Stimulated activated memory B cell treated with anti-CD40 and anti-IgM and Interleukin-4, amounts not matched to agents 10 μg/mL and 1 μg/mL and 100 μg/mL, for 72 hours (primary cell): Measurements from ENCODE around the gene HIP1R.
A peak's percentile ranks its signal among the peaks of the same experiment; 100 is the strongest.
"Not testable (repeated sequence)": the region's sequence is repeated elsewhere in the genome, so short reads cannot be mapped to it uniquely, and the experiment has no call there.

Experiments used
- ATAC-seq: fragments of 150-1000 bp; cut with Tn5 transposase; 2 replicates; pipeline ENCODE4 v1.10.0; 2021
- H3K27ac Mint-ChIP-seq: one replicate; pipeline ENCODE4 v1.8.0; 2022; ENCODE audit warnings: mild to moderate bottlenecking, mixed read lengths
- H3K27me3 Mint-ChIP-seq: one replicate; pipeline ENCODE4 v1.8.0; 2022; ENCODE audit warnings: mixed read lengths
- H3K36me3 Mint-ChIP-seq: one replicate; pipeline ENCODE4 v1.8.0; 2022; ENCODE audit warnings: mixed read lengths
- H3K4me1 Mint-ChIP-seq: one replicate; pipeline ENCODE4 v1.8.0; 2022; ENCODE audit warnings: mixed read lengths
- H3K4me3 Mint-ChIP-seq: one replicate; pipeline ENCODE4 v1.8.0; 2022; ENCODE audit warnings: mild to moderate bottlenecking, moderate library complexity, mixed read lengths
- H3K9me3 Mint-ChIP-seq: one replicate; pipeline ENCODE4 v1.8.0; 2022; ENCODE audit warnings: mixed read lengths

The HIP1R gene

DNA sequence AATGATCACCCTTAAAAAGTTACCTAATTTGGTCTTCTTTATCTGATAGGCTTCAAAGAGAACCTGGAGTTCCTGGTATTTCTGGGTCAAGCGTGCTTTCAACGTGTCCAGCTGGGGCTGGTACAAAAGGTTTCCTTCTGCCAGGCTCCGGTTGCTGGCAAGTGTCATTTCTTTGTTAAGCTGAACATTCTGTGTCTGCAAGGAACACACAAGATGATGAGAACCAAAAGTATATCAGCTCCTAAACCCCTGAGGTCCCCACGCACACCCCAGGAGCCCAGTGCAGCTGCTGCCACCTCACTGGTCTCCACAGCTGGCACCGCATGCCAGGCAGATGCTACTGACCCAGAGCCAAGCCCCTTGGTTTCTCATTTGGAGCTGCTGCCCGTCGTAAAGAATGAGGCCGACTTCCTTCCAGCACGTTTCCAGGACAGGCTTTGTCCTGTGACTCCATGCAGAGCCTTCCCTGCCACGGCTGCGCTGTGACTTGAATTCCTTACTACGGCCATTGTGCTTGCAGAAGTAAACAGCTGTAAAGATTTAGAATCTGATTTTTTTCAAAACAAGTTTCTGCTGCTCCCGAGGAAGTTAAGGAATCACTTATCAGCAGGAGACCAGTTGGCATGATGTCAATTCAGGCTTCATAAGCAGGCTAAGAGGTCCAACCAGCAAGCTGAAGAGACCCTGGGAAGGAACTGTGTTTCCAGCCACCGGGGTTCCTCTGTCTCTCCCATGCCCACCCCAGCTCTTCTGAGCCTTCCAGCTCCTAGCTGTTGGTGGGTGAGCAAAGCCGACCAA lies 35.8 kb downstream of the HIP1R start:
- Mint-ChIP-seq H3K4me3 (peak overlapping the region; percentile 69), H3K4me1 (peaks cover 81% of the 10 kb centered on the region), H3K27ac (peak overlapping the region; percentile 73), H3K36me3 (peaks cover 42% of the 10 kb centered on the region), H3K27me3 (no peaks in the 10 kb centered on the region), H3K9me3 (no peaks in the 10 kb centered on the region)
- ATAC-seq: no peak

DNA sequence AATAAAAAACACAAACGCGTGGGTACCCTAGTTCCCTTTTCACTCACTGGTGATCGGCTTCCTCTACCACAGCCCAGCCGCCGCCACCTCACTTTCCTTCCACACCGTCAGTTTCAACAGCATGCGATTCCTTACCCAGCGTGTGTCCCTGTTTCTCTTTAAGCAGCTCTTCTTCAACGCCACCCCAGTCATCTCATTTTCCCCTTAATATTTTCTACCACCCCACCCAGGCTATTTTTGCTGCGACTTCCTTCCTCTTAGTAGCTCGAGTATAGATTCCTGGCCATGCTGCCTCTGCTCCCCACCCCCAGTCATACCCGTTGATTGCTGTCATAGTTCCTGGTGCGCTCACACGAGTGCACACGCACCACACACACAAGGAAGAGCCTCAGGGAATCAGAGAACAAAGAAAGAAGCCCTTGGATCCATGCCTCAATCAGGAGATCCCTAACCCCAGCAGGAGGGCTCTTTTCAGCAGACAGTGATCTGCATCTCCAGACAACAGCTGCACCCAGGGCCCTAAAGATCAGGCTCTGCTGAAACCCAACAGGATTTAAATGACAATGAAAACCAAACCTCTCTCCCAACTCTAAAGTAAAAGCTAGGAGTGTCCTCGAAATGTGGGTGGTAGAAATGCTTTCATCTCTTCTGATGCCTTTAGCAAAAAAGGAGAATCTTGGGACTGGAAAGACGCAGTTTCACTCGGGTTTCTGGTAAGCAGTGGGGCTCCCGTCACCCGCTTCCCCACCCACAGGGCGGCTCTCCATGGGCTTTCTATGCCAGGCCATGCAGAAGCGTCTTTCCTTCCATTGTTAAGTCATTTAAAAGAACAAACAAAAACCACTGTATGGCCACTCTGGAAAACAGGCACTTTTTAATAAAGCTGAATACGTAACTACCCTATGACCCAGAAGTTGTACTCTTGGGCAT lies 36.9 kb downstream of the HIP1R start:
- H3K27me3 Mint-ChIP-seq: no peaks in the 10 kb centered on the region
- H3K4me1 Mint-ChIP-seq: peaks cover 87% of the 10 kb centered on the region
- peak overlapping the region; percentile 69 for H3K4me3 Mint-ChIP-seq
- peaks cover 34% of the 10 kb centered on the region for H3K36me3 Mint-ChIP-seq
- H3K27ac Mint-ChIP-seq: peak overlapping the region; percentile 73
- H3K9me3 Mint-ChIP-seq: no peaks in the 10 kb centered on the region
- peak; percentile 90 for ATAC-seq

DNA sequence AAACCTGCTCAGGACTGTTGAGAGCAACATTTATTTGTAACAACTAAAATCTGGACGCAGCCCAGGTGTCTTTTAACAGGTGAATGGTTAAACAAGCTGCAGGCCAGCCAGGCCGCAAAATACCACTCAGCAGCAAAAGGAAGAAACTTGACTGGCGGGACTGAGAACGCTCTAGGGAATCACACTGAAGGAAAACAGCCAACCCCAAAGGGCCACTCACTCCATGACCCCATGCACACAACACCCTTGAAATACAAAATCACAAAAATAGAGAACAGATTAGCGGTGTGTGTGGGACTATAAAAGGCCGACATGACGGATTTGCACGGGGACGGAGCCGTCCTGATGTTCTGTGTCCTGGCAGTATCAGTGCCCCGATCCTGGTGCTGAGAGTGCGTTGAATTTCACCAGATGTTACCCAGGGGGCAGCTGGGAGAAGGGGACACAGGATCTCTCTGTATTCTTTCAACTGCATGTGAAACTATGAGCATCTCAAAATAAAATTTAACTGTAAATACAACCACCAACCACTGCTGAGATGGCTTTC lies 37.6 kb downstream of the HIP1R start:
- peak overlapping the region; percentile 73 for H3K27ac Mint-ChIP-seq
- H3K9me3 Mint-ChIP-seq: no peaks in the 10 kb centered on the region
- peaks cover 94% of the 10 kb centered on the region for H3K4me1 Mint-ChIP-seq
- H3K4me3 Mint-ChIP-seq: no peak overlapping the region
- no peak for ATAC-seq
- H3K36me3 Mint-ChIP-seq: peaks cover 35% of the 10 kb centered on the region
- no peaks in the 10 kb centered on the region for H3K27me3 Mint-ChIP-seq

DNA sequence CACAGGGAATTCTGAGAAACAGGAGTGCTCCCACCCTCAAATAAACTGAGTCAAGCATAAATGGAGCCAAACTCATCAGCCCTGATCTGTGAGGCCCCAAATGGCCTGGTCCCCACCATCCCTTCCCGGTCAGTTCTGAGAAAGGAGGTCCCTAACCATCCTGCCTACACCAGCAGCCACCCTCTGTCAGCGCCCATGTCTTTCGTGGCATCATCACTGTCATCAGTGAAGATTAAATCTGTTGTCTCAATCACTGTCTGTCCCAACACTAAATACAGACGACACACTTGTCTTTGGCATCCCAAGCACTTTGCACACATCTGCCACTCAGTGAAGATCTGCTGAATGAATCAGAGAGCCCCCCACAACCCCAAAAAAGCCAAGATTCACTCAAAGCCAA lies 38.3 kb downstream of the HIP1R start:
- H3K27me3 Mint-ChIP-seq: no peaks in the 10 kb centered on the region
- H3K4me3 Mint-ChIP-seq: no peak overlapping the region
- H3K27ac Mint-ChIP-seq: peak overlapping the region; percentile 73
- H3K9me3 Mint-ChIP-seq: no peaks in the 10 kb centered on the region
- peaks cover 30% of the 10 kb centered on the region for H3K36me3 Mint-ChIP-seq
- ATAC-seq: no peak
- peaks cover 95% of the 10 kb centered on the region for H3K4me1 Mint-ChIP-seq

DNA sequence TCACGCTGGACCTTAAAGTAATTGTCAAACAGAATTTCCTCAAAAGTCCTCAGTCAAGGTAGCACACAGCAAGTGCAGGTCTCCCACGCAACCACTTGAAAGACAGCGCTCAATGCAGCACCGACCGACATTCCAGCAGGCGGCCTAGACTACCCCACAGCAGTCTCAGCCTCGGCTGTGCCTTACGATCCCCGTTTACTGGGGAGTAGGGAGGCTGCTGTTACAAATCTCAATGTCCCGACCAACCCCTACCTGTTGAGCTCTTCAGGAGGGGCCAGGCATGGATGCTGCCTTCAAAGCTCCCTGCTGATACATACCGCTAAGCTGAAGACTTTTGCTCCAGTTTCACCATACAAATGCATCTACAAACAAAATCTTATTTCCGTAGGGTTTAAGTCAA lies 38.8 kb downstream of the HIP1R start:
- no peak for ATAC-seq
- Mint-ChIP-seq H3K36me3 (peaks cover 25% of the 10 kb centered on the region), H3K4me3 (no peak overlapping the region)

DNA sequence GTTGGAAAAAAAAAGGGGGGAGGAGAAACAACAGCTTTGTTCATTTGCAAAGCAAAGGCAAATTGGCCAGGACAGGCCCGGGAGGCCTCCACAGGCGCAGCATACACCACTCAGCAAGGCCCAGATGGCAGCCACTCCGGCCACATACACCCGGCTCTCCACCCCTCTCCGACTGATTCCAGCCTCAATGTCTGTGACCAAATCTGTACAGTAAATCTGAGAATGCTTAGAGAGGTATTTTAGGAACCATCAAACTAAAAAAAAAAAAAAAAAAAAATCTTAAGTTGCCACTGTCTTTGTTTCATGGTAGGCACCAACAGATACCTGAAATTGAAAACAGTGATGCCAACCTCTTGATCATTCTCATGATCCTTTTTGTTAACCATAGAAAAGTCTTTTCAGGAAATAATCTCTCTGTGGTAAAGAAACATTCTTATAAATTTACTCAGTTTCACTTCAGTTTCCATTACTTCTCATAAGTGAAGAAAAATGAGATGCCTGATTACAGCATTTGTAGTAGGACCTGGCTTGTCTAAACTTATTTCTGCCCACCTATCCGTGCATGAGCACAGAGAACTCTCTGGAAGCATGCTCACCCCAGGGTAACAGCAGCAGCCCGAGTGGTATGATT lies 40.4 kb downstream of the HIP1R start:
- no peaks in the 10 kb centered on the region for H3K9me3 Mint-ChIP-seq
- peaks cover 14% of the 10 kb centered on the region for H3K36me3 Mint-ChIP-seq
- no peaks in the 10 kb centered on the region for H3K27me3 Mint-ChIP-seq
- peak; percentile 64 for ATAC-seq
- peak overlapping the region; percentile 77 for H3K27ac Mint-ChIP-seq
- H3K4me1 Mint-ChIP-seq: peaks cover 95% of the 10 kb centered on the region
- peak overlapping the region; percentile 39 for H3K4me3 Mint-ChIP-seq

More for the DNA sequence above, 38.8 kb downstream of the HIP1R start:
- no peaks in the 10 kb centered on the region for H3K27me3 Mint-ChIP-seq
- H3K4me1 Mint-ChIP-seq: peaks cover 95% of the 10 kb centered on the region
- H3K9me3 Mint-ChIP-seq: no peaks in the 10 kb centered on the region
- H3K27ac Mint-ChIP-seq: no peak overlapping the region

DNA sequence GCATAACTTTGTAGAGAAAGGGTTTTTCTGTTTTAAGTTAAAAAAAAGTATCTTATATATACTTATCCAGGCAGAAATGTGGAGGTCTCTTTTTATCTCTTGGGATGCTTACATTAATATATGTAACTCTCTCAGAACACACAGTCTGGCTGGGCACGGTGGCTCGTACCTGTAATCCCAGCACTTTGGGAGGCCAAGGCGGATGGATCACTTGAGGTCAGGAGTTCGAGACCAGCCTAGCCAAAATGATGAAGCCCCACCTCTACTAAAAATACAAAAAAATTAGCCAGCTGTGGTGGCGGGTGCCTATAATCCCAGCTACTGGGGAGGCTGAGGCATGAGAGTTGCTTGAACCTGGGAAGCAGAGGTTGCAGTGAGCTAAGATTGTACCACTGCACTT lies 41.0 kb downstream of the HIP1R start:
- H3K4me3 Mint-ChIP-seq, H3K9me3 Mint-ChIP-seq, H3K27me3 Mint-ChIP-seq, ATAC-seq: not testable (repeated sequence)
- H3K36me3 Mint-ChIP-seq: peaks cover 14% of the 10 kb centered on the region
- H3K4me1 Mint-ChIP-seq: peaks cover 95% of the 10 kb centered on the region
- peak overlapping the region; percentile 77 for H3K27ac Mint-ChIP-seq

DNA sequence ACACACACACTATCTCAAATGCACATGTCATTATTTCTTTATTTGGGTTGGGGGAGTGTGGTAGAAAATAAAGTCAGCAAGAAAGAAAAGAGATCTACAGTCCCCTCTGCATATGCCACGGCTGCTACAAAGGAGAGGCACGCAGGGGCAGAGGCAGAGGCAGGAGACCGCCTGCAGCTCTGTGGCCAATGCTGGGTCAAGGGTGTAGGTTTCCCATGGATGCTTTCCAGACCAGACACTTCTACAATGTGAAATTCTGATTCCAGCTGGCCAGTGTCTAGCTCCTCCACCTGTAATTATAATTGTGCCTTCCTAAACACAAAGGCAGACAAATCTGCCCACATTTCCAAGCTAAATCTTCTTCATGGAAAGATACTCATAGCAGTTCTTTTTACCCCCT lies 41.5 kb downstream of the HIP1R start:
- ATAC-seq: no peak
- H3K9me3 Mint-ChIP-seq: no peaks in the 10 kb centered on the region
- peaks cover 14% of the 10 kb centered on the region for H3K36me3 Mint-ChIP-seq
- peaks cover 95% of the 10 kb centered on the region for H3K4me1 Mint-ChIP-seq
- no peak overlapping the region for H3K27ac Mint-ChIP-seq
- no peaks in the 10 kb centered on the region for H3K27me3 Mint-ChIP-seq
- no peak overlapping the region for H3K4me3 Mint-ChIP-seq

- Mint-ChIP-seq H3K27me3 (no peaks in the 10 kb centered on the region), H3K36me3 (peaks cover 20% of the 10 kb centered on the region), H3K4me1 (peaks cover 95% of the 10 kb centered on the region), H3K9me3 (no peaks in the 10 kb centered on the region), H3K4me3 (no peak overlapping the region), H3K27ac (peak overlapping the region; percentile 13)
- ATAC-seq: no peak
Observed at GRCh38 chr12:122878780-122879612, 43.7 kb downstream of the HIP1R start.

DNA sequence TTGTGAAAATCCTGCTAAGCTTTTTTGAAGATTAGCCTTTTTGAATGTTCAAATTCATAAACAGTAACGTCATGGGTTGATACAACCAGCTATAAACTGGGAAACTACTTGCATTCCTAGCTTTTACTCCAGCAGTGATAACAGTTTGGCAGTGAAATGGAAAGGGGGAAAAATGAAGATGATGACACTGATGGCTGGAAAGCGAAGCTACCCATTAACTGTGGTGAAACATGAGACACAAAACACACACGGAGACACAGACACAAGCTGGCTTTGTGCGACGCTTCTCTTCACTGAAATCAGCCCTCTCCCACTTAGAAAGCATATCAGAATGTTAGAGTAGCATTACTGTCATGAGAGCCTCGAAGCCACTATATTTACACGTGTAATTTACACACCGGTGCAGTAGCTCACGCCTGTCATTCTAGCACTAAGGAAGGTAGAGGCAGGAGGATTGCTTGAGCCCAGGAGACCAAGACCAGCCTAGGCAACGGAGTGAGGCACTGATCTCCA lies 45.0 kb downstream of the HIP1R start:
- Mint-ChIP-seq H3K27me3 (no peaks in the 10 kb centered on the region), H3K4me3 (no peak overlapping the region), H3K9me3 (no peaks in the 10 kb centered on the region), H3K27ac (peak overlapping the region; percentile 61), H3K4me1 (peaks cover 96% of the 10 kb centered on the region), H3K36me3 (peaks cover 20% of the 10 kb centered on the region)
- no peak for ATAC-seq

DNA sequence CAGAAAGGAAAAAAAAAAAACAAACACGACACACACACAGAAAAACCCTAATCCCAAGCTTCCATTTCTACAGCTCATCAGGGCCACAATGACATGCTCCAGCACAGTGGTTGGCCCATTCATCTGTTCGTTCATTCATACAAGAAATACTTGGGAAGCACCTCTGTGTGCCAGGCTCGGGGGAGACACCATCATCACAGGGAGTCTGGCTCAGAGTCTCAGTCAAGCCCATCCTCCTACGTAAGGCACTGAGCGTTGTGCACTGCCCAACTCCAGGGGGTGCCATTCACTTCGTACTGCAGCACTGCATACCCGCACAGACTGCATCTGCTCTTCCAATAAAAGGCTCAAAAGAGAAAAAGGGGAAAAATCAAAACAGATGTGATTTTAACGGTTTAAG lies 45.4 kb downstream of the HIP1R start:
- Mint-ChIP-seq H3K9me3 (no peaks in the 10 kb centered on the region), H3K27me3 (no peaks in the 10 kb centered on the region), H3K27ac (peak overlapping the region; percentile 61), H3K4me3 (no peak overlapping the region), H3K4me1 (peaks cover 91% of the 10 kb centered on the region), H3K36me3 (peaks cover 20% of the 10 kb centered on the region)
- peak; percentile 66 for ATAC-seq

- Mint-ChIP-seq H3K9me3 (no peaks in the 10 kb centered on the region), H3K27me3 (no peaks in the 10 kb centered on the region), H3K36me3 (peaks cover 14% of the 10 kb centered on the region), H3K27ac (peak overlapping the region; percentile 15), H3K4me3 (no peak overlapping the region), H3K4me1 (peaks cover 89% of the 10 kb centered on the region)
- ATAC-seq: no peak
Observed at GRCh38 chr12:122882908-122883558, 47.8 kb downstream of the HIP1R start.

DNA sequence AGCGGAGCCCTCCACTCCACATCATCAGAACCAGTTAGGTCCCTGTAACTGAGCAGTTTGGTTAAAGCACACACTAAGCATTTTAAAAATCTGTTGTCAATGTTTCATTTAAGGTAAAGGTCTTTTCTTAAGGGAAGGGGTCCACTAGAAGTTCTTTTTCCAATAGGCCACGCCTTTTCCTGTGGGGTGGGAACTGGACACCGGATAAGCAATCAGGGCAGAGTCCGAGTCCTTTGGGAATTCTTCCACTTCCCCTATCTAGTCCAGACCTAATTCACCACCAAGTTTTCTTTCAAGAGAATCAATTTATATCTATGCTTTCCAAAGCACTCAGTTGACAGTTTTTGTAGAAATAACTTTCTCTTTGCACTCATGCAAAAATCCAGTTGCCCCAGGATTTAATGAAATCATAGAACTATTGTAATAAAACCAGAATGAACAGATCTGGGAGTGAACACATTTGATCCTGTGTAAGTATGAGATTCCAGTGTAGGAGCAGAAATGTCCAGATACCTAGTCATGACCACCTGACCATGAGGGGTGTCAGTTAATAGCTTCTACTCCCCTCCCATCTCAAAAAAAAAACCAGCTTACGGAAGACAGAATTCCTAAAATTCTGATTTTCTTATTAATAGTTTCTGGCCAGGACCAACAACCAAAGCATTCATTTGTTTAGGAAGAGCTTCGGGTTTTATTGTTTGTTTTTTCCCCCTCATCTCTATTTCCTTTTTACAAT lies 49.0 kb downstream of the HIP1R start:
- no peaks in the 10 kb centered on the region for H3K27me3 Mint-ChIP-seq
- H3K4me1 Mint-ChIP-seq: peaks cover 89% of the 10 kb centered on the region
- peaks cover 14% of the 10 kb centered on the region for H3K36me3 Mint-ChIP-seq
- no peaks in the 10 kb centered on the region for H3K9me3 Mint-ChIP-seq
- no peak for ATAC-seq
- H3K27ac Mint-ChIP-seq: no peak overlapping the region
- no peak overlapping the region for H3K4me3 Mint-ChIP-seq
